GM11168 (cell line): Measurements from ENCODE around the gene MAFF.
"Not testable (repeated sequence)": the region's sequence is repeated elsewhere in the genome, so short reads cannot be mapped to it uniquely, and the experiment has no call there.

ENCODE experiments used
- in situ Hi-C: fragments of 300-500 bp; cut with MboI; formaldehyde crosslinking; loops from one replicate; pipeline ENCODE4 v1.12.0; 2022; ENCODE audit warnings: low sequenced_read_pairs; ENCODE audit not compliant: unreplicated experiment

MAFF gene

DNA sequence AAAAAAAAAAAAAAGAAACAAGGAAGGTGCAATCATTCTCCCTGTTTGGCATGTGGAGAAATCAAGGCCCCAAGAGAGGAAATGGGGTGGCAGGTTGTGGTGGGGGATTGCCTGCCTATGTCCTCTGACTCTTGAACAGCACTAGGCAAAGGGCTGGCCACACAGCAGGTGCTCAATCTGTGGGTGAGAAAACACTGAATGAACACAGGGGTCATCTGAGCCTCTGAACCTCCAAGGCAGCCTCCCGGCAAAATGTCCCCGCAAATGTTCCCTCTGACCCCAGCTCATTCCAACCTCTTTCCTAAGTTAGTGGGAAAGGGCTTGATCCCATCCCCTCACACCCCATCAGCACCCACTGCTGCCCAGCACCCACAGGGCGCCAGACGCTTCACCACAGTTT is 24.8 kb upstream of the MAFF start:
- in situ Hi-C loops = no loop called here

- in situ Hi-C loops = not testable (repeated sequence)
These were observed 24.2 kb upstream of the MAFF start for GRCh38 chr22:38177571-38177925.

DNA sequence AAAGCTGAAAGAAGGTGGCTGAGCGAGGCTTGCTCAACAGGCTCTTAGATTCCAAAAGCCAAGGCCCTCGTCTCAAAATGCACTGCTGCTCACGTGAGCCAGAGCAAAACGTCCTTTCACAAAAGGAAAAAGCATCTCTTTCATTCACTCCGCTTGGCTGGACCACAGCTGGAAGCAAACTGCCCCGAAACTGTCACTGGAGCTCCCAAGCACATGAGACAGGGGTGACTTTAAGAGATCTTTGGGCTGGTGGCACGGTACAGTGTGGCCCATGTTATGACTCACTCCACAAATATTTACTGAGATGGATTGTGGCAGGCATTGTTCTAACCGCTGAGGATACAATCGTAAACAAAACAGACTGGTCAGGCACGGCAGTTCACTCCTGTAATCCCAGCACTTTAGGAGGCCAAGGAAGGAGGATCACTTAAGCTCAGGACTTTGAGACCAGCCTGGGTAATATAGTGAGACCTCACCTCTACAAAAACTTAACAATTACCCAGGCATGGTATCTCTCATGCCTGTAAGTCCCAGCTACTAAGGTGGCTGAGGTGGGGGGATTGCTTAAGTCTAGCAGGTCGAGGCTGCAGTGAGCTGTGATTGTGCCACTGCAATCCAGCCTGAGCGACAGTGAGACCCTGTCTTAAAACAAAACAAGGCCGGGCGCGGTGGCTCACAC is 23.7 kb upstream of the MAFF start:
- in situ Hi-C loops = no loop called here

- in situ Hi-C loops = not testable (repeated sequence)
These were observed 23.2 kb upstream of the MAFF start for GRCh38 chr22:38178605-38178937.

DNA sequence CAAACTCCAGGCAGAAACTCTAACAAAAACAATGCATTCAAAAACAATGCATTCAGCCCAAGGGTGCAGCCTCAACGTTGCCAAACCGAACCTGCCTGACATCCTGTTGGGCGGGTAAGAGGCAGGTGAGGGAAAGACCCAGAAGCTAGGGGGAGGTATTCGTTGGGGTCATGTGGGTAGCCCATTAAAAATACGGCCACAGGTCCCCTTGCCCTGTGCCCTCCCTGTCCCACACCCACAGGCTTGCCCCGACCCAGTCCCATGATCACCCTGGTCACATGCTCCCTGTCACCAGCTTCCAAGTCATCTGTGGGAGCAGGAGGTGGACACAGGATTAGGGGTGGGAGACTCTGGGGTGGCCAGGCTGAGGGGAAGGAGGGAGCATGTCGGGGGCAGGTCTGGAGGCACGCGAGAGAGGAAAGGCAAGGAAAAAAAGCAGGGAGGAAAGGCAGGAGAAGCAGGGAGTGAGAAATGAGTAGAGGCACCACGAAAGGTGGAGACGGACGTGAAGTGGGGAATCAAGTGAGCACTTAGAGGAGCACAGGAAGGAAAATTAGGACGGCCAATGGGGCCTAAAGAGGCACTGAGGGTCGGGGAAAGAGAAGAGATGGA is 20.8 kb upstream of the MAFF start:
- in situ Hi-C loops = no loop called here

DNA sequence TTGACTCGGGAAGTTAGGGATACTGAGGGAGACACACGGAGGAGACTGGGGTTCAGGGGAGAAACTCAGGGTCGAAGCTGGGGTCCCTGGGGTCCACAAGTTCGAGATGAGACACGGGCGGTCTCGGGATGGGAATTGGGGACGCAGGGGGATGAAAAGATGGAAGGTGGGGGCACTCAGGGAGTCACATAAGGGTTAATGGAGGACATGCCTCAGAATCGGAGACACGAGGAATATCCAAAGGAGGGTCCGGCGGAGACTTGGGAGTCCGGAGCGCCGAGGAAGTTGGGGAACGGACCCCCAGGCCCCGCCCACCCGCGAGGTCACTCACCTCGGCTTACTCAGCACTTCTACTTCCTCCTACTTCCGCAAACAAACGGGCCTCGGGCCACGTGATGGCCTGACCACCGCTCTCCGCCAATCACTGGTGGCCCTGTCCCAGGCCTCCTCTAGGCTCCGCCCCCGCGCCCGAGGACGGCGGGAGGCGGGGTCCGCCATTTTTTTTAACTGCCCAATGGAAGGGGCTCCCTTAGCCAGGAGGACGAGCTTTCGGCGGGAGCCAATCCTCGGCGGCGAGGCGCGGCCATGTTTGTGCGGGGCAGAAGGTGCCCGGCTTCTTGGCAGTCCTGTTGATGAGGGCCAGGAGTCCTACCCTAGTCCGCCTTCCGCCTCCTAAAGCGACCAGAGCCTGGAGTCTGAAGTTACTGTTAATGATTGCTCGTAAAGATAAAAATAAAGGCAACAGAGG is 20.2 kb upstream of the MAFF start, which contains the start of gene PLA2G6:
TSS of gene PLA2G6 (minus strand) at position 378 of the 748 bp plus-strand sequence. CDS start 12,404 bp downstream, outside the sequence.
- in situ Hi-C loops = no loop called here

DNA sequence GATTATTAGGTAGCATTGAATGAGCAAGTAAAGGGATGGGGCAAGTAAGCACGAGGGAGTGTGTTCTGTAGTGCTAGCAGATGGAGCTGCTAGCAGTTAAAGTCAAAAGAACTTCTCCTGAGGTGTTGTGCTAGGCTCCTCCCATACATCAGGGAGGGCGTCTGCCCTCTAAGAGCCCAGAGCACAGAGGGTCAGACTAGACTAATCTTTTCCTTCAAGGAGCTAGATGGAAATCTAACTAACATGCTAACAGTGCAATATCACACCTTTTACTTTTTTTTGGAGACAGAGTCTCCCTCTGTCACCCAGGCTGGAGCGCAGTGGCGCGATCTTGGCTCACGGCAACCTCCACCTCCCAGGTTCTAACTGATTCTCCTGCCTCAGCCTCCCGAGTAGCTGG is 17.0 kb upstream of the MAFF start:
- in situ Hi-C loops = no loop called here

- in situ Hi-C loops = no loop called here
These were observed 15.4 kb upstream of the MAFF start for GRCh38 chr22:38186429-38186828.

- in situ Hi-C loops = no loop called here
These were observed 14.2 kb upstream of the MAFF start for GRCh38 chr22:38187413-38188212.

DNA sequence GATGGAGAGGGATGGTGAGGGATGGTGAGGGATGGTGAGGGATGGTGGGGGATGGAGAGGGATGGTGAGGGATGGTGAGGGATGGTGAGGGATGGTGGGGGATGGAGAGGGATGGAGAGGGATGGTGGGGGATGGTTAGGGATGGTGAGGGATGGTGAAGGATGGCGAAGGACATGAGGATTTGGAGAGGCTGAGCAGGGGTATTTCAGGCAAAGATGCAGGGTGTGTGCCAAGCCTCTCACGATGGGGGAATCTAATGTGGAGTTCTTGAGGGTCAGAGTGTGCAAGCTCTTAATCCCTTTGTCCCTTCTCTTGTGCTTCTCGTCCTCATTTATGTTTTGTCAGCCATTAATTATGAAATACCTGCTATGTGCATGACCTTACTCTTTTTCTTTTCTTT is 12.7 kb upstream of the MAFF start:
- in situ Hi-C loops = no loop called here

DNA sequence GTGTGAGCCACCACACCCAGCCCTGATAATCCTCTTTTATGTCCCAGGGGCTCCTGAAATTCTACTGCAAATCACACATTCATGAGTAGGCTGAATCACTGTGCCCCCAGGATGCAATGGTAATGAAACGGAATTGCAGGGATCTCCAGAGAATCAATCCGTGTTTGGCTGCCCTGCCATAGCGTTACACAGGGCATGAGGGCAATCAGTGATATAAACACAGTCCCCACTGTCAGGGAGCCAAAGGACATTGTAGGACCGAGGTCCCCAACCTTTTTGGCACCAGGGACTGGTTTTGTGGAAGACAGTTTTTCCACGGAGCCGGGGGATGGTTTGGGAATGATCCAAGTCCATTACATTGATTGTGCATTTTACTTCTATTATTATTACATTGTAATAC is 11.2 kb upstream of the MAFF start:
- in situ Hi-C loops = no loop called here

DNA sequence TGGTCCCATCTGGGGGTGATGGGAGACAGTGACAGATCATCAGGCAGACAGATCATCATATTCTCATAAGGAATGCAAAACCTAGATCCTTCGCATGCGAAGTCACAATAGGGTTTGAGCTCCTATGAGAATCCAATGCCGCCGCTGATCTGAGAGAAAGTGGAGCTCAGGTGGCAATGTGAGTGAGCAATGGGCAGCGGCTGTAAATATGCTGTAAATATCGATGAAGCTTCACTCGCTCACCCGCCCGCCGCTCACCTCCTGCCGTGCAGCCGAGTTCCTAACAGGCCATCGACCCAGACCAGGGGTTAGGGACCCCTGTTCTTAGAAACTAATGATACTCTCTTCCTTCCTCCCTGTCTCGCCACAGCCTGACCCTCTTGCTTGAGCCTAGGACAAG is 10.7 kb upstream of the MAFF start:
- in situ Hi-C loops = no loop called here

DNA sequence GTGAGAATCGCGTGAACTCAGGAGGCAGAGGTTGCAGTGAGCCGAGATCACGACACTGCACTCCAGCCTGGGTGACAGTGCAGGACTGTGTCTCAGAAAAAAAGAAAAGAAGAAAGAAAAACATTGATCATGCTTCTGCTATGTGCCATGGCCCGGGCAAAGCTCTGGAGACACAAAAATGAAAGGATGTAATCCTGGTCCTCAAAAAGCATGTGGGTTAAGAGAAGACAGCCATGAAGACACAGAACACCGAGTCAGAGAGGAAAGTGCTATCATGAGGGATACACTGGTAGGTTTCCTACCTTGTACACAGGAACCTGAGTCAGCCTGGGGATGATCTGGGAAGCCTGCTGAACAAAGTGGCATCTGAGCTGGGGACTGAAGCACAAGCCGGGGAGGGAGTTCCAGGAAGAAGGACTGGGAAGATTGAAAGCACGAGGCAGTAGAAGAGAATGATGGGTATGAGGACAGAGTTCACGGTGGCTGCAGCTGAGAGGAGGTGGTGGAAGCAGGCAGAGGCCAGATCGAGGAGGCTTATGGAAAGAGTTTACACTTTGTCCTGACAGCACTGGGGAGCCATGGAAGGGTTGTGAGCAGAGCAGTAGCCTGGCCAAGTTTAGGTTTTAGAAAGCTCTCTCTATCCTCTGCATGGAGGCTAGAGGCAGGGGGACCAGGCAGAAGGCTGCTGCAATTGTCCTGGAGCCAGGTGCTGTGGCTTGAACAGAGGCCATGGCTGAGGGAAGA is 9.9 kb upstream of the MAFF start:
- in situ Hi-C loops = no loop called here

- in situ Hi-C loops = no loop called here
These were observed 9.3 kb upstream of the MAFF start for GRCh38 chr22:38192475-38192863.

GRCh38 chr22:38193580-38193979 is 8.2 kb upstream of the MAFF start:
- in situ Hi-C loops = no loop called here

- in situ Hi-C loops = no loop called here
These were observed 4.9 kb upstream of the MAFF start for GRCh38 chr22:38196791-38197419.

DNA sequence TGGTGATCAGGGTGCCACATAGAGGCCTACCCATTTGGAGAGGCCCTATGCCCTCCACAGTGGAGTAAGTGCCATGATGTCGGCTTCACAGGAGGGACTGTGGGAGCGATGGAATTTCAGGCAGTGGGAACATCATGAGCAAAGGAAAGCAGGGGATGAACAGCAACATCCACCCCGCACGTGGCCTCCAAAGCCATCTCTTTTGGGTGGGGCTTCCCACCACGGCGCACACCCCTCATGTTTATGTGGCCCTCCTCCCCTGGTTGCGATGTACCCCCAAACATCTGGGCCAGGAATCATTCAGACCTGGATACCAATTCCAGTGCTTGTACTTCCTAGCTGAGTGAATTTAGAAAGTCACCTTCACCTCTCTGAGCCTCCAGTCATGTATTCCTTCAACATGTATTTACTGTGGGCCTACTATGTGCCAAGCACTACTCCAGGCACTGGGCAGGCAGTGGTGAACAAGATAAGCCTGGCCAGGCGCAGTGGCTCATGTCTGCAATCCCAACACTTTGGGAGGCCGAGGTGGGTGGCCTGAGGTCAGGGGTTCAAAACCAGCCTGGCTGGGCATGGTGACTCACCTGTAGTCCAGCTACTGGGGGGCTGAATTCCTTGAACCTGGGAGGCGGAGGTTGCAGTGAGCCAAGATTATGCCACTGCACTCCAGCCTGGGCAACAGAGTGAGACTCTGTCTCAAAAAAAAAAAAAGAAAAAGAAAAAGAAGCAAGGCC is 1.8 kb upstream of the MAFF start:
- in situ Hi-C loops = no loop called here

DNA sequence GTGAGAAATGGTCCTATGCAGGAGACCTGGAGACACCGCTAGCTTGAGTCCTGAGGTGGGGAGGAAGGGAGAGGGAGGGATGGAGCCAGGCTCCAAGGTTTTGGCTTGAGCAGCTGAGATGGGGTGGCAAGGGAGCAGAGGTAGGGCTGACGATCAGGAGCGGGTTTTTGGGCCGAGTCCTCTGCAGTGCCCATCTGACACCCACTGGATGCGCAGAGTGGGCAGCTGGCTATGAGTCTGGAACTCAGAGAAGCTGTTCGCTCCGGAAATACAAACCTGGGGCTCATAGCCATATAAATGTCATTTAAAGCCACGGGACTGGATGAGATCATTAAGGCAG is 453 bp upstream of the MAFF start:
- in situ Hi-C loops = no loop called here

- in situ Hi-C loops = no loop called here
These were observed 769 bp downstream of the MAFF start for GRCh38 chr22:38202437-38203089.
